MM.1S (cell line): ENCODE data around the gene RGS8.

Experiments
- DNase-seq: peaks from one replicate; pipeline ENCODE4 v3.0.0-alpha.2; 2015
- H2AFZ ChIP-seq: fragments of 300-600 bp; sonication (generic); 2 replicates; pipeline ENCODE4 v1.6.0; 2016; ENCODE audit warnings: antibody characterized with exemption, low read length
- H3F3A ChIP-seq: fragments of 300-600 bp; sonication (generic); 2 replicates; pipeline ENCODE4 v1.6.1; 2016; ENCODE audit warnings: mild to moderate bottlenecking, antibody characterized with exemption, low read length, moderate library complexity, mixed read lengths; ENCODE audit not compliant: insufficient read depth
- H3K27ac ChIP-seq: fragments of 300-600 bp; sonication (generic); 2 replicates; pipeline ENCODE4 v1.5.1; 2016; ENCODE audit warnings: mild to moderate bottlenecking, low read length
- H3K27me3 ChIP-seq: fragments of 300-600 bp; sonication (generic); replicated peaks from 2 replicates; pipeline ENCODE4 v1.6.0; 2016; ENCODE audit warnings: low read length; ENCODE audit not compliant: insufficient read depth
- H3K36me3 ChIP-seq: fragments of 300-600 bp; sonication (generic); replicated peaks from 2 replicates; pipeline ENCODE4 v1.6.1; 2016; ENCODE audit warnings: mild to moderate bottlenecking, low read length, mixed read lengths; ENCODE audit not compliant: insufficient read depth
- H3K4me1 ChIP-seq: fragments of 300-600 bp; sonication (generic); 2 replicates; pipeline ENCODE4 v1.6.1; 2016; ENCODE audit warnings: low read length, mixed read lengths
- H3K4me2 ChIP-seq: fragments of 300-600 bp; sonication (generic); 2 replicates; pipeline ENCODE4 v1.6.0; 2016; ENCODE audit warnings: low read depth, low read length
- H3K4me3 ChIP-seq: fragments of 300-600 bp; sonication (generic); 2 replicates; pipeline ENCODE4 v1.5.1; 2016; ENCODE audit warnings: low read length, mixed read lengths
- H3K79me2 ChIP-seq: fragments of 300-600 bp; sonication (generic); 2 replicates; pipeline ENCODE4 v1.6.1; 2016; ENCODE audit warnings: mixed run types, low read length, mixed read lengths
- H3K9ac ChIP-seq: fragments of 300-600 bp; sonication (generic); 2 replicates; pipeline ENCODE4 v1.6.1; 2016; ENCODE audit warnings: low read length, mixed read lengths
- H3K9me2 ChIP-seq: fragments of 300-600 bp; sonication (generic); replicated peaks from 2 replicates; pipeline ENCODE4 v1.6.1; 2016; ENCODE audit warnings: mild to moderate bottlenecking, low read length, mixed read lengths; ENCODE audit not compliant: insufficient read depth
- H3K9me3 ChIP-seq: fragments of 300-600 bp; sonication (generic); replicated peaks from 2 replicates; pipeline ENCODE4 v1.6.1; 2016; ENCODE audit warnings: mild to moderate bottlenecking, low read length, mixed read lengths; ENCODE audit not compliant: insufficient read depth
- H4K20me1 ChIP-seq: fragments of 300-600 bp; sonication (generic); 2 replicates; pipeline ENCODE4 v1.6.1; 2016; ENCODE audit warnings: mild to moderate bottlenecking, low read length, moderate library complexity, mixed read lengths; ENCODE audit not compliant: insufficient read depth
- EZH2 ChIP-seq: fragments of 300-600 bp; sonication (generic); optimal IDR thresholded peaks from 2 replicates; pipeline ENCODE3; 2017; ENCODE audit warnings: low read depth, mild to moderate bottlenecking, antibody characterized with exemption, low read length, mixed read lengths
- EZH2phosphoT487 ChIP-seq: fragments of 300-600 bp; sonication (generic); IDR thresholded peaks from 2 replicates; pipeline ENCODE4 v1.6.1; 2018; ENCODE audit warnings: antibody characterized with exemption, low read length
- TF ChIP-seq, protein P1 (sequence below): fragments of 300-600 bp; sonication (generic); IDR thresholded peaks from 2 replicates; pipeline ENCODE4 v1.5.1; 2016; ENCODE audit warnings: antibody characterized with exemption, low read length, mixed read lengths

The RGS8 gene

GRCh38 chr1:182650678-182651338, 33.6 kb downstream of the RGS8 start:
- no peaks in the 10 kb centered on the region for H3F3A ChIP-seq
- no peaks in the 10 kb centered on the region for H3K79me2 ChIP-seq
- H3K27ac ChIP-seq = no peak overlapping the region
- no peaks in the 10 kb centered on the region for H3K27me3 ChIP-seq
- DNase-seq = peak; percentile 5
- no peaks in the 10 kb centered on the region for H3K36me3 ChIP-seq
- TF ChIP-seq EZH2 (no peak), EZH2phosphoT487 (no peak)
- TF ChIP-seq, protein P1, sequence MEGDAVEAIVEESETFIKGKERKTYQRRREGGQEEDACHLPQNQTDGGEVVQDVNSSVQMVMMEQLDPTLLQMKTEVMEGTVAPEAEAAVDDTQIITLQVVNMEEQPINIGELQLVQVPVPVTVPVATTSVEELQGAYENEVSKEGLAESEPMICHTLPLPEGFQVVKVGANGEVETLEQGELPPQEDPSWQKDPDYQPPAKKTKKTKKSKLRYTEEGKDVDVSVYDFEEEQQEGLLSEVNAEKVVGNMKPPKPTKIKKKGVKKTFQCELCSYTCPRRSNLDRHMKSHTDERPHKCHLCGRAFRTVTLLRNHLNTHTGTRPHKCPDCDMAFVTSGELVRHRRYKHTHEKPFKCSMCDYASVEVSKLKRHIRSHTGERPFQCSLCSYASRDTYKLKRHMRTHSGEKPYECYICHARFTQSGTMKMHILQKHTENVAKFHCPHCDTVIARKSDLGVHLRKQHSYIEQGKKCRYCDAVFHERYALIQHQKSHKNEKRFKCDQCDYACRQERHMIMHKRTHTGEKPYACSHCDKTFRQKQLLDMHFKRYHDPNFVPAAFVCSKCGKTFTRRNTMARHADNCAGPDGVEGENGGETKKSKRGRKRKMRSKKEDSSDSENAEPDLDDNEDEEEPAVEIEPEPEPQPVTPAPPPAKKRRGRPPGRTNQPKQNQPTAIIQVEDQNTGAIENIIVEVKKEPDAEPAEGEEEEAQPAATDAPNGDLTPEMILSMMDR = no peak
- no peaks in the 10 kb centered on the region for H4K20me1 ChIP-seq
- H3K9me2 ChIP-seq = no peaks in the 10 kb centered on the region
- no peak overlapping the region for H3K4me3 ChIP-seq
- H3K4me2 ChIP-seq = no peak overlapping the region
- no peaks in the 10 kb centered on the region for H3K9me3 ChIP-seq
- H3K4me1 ChIP-seq = no peaks in the 10 kb centered on the region
- H3K9ac ChIP-seq = no peak overlapping the region
- H2AFZ ChIP-seq = no peak overlapping the region

DNA sequence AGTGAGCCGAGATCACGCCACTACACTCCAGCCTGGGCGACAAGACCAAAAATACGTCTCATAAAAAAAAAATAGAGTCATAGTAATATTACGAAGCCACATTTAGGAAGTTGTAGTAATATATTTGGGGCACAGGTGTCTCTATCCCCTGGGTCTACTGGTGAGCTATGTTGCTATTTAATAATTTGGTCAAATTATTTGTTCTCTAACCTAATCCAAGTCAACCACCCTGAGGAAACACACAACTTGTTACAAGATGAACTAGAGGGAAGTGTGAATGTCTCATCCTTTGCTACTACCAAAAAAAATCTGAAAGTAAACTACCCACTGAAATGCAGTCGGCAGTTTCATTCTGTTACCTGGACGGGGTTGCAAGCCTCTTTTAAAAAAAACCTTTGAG, 35.3 kb downstream of the RGS8 start:
- H4K20me1 ChIP-seq = no peaks in the 10 kb centered on the region
- peak; percentile 4 for DNase-seq
- no peaks in the 10 kb centered on the region for H3K9me3 ChIP-seq
- no peak overlapping the region for H3K9ac ChIP-seq
- H2AFZ ChIP-seq = no peak overlapping the region
- H3K4me2 ChIP-seq = no peak overlapping the region
- H3F3A ChIP-seq = no peaks in the 10 kb centered on the region
- TF ChIP-seq, protein P1 = no peak
- no peak for TF ChIP-seq EZH2phosphoT487
- TF ChIP-seq EZH2 = no peak
- no peak overlapping the region for H3K4me3 ChIP-seq
- H3K27ac ChIP-seq = no peak overlapping the region
- H3K27me3 ChIP-seq = no peaks in the 10 kb centered on the region
- H3K79me2 ChIP-seq = no peaks in the 10 kb centered on the region
- no peaks in the 10 kb centered on the region for H3K9me2 ChIP-seq
- H3K4me1 ChIP-seq = no peaks in the 10 kb centered on the region
- H3K36me3 ChIP-seq = no peaks in the 10 kb centered on the region

GRCh38 chr1:182646739-182647138, 37.6 kb downstream of the RGS8 start:
- Histone ChIP-seq H3K79me2 (no peaks in the 10 kb centered on the region), H3K27ac (no peak overlapping the region), H3K4me3 (no peak overlapping the region), H3K36me3 (no peaks in the 10 kb centered on the region), H3K9ac (no peak overlapping the region), H2AFZ (no peak overlapping the region), H3K4me2 (no peak overlapping the region), H3K27me3 (no peaks in the 10 kb centered on the region), H4K20me1 (no peaks in the 10 kb centered on the region), H3F3A (no peaks in the 10 kb centered on the region), H3K9me3 (no peaks in the 10 kb centered on the region), H3K9me2 (no peaks in the 10 kb centered on the region), H3K4me1 (no peaks in the 10 kb centered on the region)
- TF ChIP-seq EZH2phosphoT487 (no peak), EZH2 (no peak)
- TF ChIP-seq, protein P1 = no peak
- DNase-seq = no peak
